ENCODE results near the gene KRTAP10-3. TPM values are rescaled to one million over a fixed set of nuclear protein-coding genes. Genes with fewer than 3 reads are reported as not detected.

Gene KRTAP10-3
- total RNA-seq, 1 donor from 2014 or later, result not detected

GRCh38 chr21:44589094-44589493 lies 30.5 kb upstream of the KRTAP10-3 start:
- no peak overlapping the region for H3K27ac Mint-ChIP-seq (ENCODE audit: unreplicated experiment)
- TF ChIP-seq, protein P1, sequence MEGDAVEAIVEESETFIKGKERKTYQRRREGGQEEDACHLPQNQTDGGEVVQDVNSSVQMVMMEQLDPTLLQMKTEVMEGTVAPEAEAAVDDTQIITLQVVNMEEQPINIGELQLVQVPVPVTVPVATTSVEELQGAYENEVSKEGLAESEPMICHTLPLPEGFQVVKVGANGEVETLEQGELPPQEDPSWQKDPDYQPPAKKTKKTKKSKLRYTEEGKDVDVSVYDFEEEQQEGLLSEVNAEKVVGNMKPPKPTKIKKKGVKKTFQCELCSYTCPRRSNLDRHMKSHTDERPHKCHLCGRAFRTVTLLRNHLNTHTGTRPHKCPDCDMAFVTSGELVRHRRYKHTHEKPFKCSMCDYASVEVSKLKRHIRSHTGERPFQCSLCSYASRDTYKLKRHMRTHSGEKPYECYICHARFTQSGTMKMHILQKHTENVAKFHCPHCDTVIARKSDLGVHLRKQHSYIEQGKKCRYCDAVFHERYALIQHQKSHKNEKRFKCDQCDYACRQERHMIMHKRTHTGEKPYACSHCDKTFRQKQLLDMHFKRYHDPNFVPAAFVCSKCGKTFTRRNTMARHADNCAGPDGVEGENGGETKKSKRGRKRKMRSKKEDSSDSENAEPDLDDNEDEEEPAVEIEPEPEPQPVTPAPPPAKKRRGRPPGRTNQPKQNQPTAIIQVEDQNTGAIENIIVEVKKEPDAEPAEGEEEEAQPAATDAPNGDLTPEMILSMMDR (IDR thresholded peaks at IDR 0.05; ENCODE audit: partially characterized antibody, unreplicated experiment), result no peak
- H3K4me3 Mint-ChIP-seq (ENCODE audit: unreplicated experiment), result no peak overlapping the region
- peaks cover 4% of the 10 kb centered on the region for H3K36me3 Mint-ChIP-seq (ENCODE audit: unreplicated experiment)
- H3K9me3 Mint-ChIP-seq (ENCODE audit: unreplicated experiment), result peaks cover 8% of the 10 kb centered on the region
- H3K27me3 Mint-ChIP-seq (ENCODE audit: unreplicated experiment), result peaks cover 8% of the 10 kb centered on the region
- peaks cover 9% of the 10 kb centered on the region for H3K4me1 Mint-ChIP-seq (ENCODE audit: low read depth, unreplicated experiment)
- no peak for DNase-seq

DNA sequence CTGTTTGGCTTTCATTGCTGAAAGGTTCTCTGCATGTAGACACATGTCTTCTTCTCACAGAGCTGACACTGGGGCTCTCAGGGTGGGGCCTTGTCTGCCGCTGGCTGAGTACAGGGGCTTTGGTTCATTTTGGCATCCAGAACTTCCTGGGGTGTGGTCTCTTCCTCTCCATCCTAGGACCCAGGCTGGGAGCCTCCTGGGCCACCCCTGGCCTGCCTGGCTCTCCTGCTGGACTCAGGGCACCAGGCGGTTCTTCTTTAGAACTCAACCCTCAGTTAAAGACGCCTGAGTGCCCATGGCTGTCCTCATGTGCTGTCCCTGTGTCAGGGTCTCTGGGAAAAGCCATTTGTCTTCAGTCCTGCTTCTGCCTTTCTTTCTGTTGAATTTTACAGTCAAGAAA lies 27.3 kb upstream of the KRTAP10-3 start:
- Mint-ChIP-seq H3K4me1 (ENCODE audit: low read depth, unreplicated experiment) (peaks cover 1% of the 10 kb centered on the region), H3K27me3 (ENCODE audit: unreplicated experiment) (peaks cover 1% of the 10 kb centered on the region), H3K4me3 (ENCODE audit: unreplicated experiment) (no peak overlapping the region), H3K36me3 (ENCODE audit: unreplicated experiment) (peaks cover 12% of the 10 kb centered on the region), H3K9me3 (ENCODE audit: unreplicated experiment) (peaks cover 3% of the 10 kb centered on the region), H3K27ac (ENCODE audit: unreplicated experiment) (no peak overlapping the region)
- TF ChIP-seq, protein P1 (IDR thresholded peaks at IDR 0.05; ENCODE audit: partially characterized antibody, unreplicated experiment), result no peak
- DNase-seq, result no peak

DNA sequence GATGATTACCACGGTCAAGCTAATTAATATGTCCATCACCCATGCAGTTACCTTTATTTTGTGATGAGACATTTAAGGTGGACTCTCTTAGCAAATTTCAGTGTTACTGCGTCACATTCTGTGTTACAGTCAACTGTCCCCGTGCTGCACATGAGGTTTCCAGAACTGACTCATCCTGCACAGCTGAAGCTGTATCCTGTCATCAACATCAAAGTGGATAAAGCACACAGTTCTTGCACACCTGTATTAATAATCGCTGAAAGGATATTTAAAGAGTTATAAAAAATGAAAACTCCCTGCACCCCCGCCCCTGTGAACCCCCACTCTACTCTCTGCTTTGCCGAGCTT lies 25.2 kb upstream of the KRTAP10-3 start:
- Mint-ChIP-seq H3K9me3 (ENCODE audit: unreplicated experiment) (peaks cover 5% of the 10 kb centered on the region), H3K27ac (ENCODE audit: unreplicated experiment) (no peak overlapping the region), H3K4me1 (ENCODE audit: low read depth, unreplicated experiment) (no peaks in the 10 kb centered on the region)

DNA sequence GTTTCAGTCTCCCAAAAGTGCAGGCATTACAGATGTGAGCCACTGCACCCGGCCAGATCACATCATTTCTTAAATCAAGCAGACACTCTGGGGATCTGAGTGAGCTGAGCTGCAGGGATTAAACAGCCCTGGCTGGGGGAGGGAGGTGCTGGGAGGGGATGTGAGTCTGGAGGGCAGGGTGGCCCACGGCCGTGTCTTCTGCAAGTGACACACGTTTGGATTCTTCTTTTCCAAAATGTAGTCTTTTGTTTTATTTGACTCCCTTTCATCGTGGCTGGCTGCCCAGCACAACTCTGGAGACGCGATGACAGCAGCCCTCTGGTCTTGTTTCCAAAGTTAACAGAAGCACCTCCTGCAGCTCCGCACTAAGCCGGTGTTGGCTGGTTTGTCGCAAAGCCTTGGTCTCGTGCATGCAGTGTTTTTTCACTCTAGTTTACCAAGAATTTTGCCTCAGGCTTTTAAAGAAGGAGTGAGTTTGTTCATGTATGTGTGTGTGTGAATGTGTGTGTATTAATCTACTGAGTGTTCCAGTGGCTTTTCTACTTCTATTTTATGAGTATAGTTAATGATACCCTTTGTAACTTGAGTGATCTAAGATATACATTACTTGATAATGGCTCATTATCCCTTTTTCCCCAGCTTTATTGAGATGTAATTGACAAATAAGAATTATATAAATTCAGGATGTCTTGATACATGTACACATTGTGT lies 24.6 kb upstream of the KRTAP10-3 start:
- Mint-ChIP-seq H3K36me3 (ENCODE audit: unreplicated experiment) (peaks cover 18% of the 10 kb centered on the region), H3K9me3 (ENCODE audit: unreplicated experiment) (peaks cover 6% of the 10 kb centered on the region), H3K4me3 (ENCODE audit: unreplicated experiment) (no peak overlapping the region), H3K27ac (ENCODE audit: unreplicated experiment) (no peak overlapping the region), H3K27me3 (ENCODE audit: unreplicated experiment) (no peaks in the 10 kb centered on the region), H3K4me1 (ENCODE audit: low read depth, unreplicated experiment) (no peaks in the 10 kb centered on the region)
- DNase-seq, result no peak
- TF ChIP-seq, protein P1 (IDR thresholded peaks at IDR 0.05; ENCODE audit: partially characterized antibody, unreplicated experiment), result no peak

More for the DNA sequence above, 25.2 kb upstream of the KRTAP10-3 start:
- TF ChIP-seq, protein P1 (IDR thresholded peaks at IDR 0.05; ENCODE audit: partially characterized antibody, unreplicated experiment), result no peak
- Mint-ChIP-seq H3K4me3 (ENCODE audit: unreplicated experiment) (no peak overlapping the region), H3K27me3 (ENCODE audit: unreplicated experiment) (no peaks in the 10 kb centered on the region), H3K36me3 (ENCODE audit: unreplicated experiment) (peaks cover 17% of the 10 kb centered on the region)
- no peak for DNase-seq

DNA sequence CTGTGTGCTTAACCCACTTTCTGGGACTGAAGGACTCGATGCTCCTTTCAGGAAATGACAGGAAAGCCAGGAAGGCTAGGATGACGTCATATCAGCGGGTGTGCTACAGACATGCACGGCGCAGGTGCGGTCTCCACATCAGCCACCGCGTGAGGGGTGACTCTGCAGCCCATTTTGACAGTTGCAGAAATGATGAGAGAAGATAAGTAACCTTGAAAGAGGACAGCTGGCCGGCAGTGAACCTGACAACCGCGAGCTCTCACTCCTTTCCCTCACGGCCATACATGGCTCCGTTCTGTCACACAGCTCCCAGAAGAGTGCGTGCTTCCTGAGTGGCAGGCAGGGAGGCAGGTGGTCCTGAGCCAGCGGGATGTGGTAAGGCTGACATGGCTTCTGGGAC lies 23.5 kb upstream of the KRTAP10-3 start:
- Mint-ChIP-seq H3K9me3 (ENCODE audit: unreplicated experiment) (peaks cover 13% of the 10 kb centered on the region), H3K36me3 (ENCODE audit: unreplicated experiment) (peaks cover 28% of the 10 kb centered on the region), H3K4me3 (ENCODE audit: unreplicated experiment) (no peak overlapping the region), H3K27me3 (ENCODE audit: unreplicated experiment) (no peaks in the 10 kb centered on the region), H3K27ac (ENCODE audit: unreplicated experiment) (no peak overlapping the region), H3K4me1 (ENCODE audit: low read depth, unreplicated experiment) (no peaks in the 10 kb centered on the region)
- no peak for DNase-seq
- TF ChIP-seq, protein P1 (IDR thresholded peaks at IDR 0.05; ENCODE audit: partially characterized antibody, unreplicated experiment), result no peak

Measured in glutamatergic neuron (in vitro differentiated cells).